ENCODE results near the gene PSAPL1.

DNA sequence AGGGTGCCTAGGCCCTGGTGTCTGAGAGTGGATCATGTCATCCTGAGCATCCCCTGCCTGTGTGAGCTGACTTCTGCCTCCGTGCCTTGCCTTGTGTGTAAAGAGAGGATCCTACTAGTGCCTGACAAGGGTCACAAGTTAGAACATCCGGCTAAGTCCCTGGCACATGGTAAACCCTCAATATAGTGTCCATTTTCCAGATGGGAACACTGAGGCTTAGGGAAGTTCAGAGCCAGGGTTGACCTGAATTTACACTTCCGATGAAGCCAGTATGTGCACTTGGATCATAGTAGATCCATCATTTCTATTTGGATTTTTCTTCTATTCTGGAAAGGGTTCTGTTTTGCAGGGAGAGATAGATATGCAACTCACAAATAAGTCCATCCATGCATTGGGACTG, 12.5 kb upstream of the PSAPL1 start:
- TF ChIP-seq, protein P1, sequence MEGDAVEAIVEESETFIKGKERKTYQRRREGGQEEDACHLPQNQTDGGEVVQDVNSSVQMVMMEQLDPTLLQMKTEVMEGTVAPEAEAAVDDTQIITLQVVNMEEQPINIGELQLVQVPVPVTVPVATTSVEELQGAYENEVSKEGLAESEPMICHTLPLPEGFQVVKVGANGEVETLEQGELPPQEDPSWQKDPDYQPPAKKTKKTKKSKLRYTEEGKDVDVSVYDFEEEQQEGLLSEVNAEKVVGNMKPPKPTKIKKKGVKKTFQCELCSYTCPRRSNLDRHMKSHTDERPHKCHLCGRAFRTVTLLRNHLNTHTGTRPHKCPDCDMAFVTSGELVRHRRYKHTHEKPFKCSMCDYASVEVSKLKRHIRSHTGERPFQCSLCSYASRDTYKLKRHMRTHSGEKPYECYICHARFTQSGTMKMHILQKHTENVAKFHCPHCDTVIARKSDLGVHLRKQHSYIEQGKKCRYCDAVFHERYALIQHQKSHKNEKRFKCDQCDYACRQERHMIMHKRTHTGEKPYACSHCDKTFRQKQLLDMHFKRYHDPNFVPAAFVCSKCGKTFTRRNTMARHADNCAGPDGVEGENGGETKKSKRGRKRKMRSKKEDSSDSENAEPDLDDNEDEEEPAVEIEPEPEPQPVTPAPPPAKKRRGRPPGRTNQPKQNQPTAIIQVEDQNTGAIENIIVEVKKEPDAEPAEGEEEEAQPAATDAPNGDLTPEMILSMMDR (IDR thresholded peaks at IDR 0.05): no peak
- TF ChIP-seq ZFX (IDR thresholded peaks at IDR 0.05; ENCODE audit: borderline replicate concordance): no peak

All from 22Rv1 (cell line).